ENCODE measurements around the gene GLIPR1L1.
"Not testable (repeated sequence)": the region's sequence is repeated elsewhere in the genome, so short reads cannot be mapped to it uniquely, and the experiment has no call there.

GLIPR1L1 gene

GRCh38 chr12:75334384-75335030 lies at the start of gene GLIPR1L1:
TSS of gene GLIPR1L1 (plus strand) at chr12:75334670. CDS start at chr12:75334729, 59 bp downstream.
- DNase-seq (ENCODE audit: low spot score): peak; percentile 60

DNA sequence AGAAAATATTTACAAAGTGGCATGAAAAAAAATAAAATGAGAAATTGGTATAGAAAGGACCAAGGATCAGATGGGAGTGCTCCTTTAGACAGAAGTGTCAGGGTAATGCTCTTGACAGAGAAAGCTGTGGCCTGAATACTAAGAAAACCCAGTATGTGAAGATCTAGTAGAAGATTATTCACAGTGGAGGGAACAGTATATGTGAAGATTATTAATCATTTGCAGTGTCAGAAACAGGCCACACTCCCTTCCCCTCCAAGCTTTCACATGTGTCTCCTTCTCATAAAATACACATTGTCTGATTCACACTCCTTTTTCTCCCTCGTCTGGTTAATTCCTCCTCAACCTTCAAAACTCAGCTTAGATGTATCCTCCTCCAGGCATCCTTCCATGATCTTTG lies 45.6 kb upstream of the GLIPR1L1 start:
- DNase-seq (ENCODE audit: low spot score): no peak

DNA sequence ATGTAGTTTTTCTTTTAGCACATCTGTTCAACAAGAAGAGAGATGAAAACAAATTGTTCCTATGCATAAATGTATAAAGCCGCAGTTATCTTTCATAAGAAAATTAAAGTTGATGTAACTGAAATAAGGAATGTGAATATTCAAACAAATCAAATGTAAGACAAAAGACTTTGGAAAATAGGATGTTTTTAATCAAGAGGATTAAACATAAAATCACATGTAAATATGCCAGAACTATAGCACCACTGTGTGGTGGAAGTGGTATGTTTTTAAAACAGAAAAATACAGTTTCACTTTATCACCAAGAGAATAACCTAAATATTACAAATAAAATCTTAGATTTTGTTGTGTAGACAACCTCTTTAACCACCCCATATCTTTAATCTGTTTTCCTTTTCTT lies 44.7 kb upstream of the GLIPR1L1 start:
- DNase-seq (ENCODE audit: low spot score): no peak

DNA sequence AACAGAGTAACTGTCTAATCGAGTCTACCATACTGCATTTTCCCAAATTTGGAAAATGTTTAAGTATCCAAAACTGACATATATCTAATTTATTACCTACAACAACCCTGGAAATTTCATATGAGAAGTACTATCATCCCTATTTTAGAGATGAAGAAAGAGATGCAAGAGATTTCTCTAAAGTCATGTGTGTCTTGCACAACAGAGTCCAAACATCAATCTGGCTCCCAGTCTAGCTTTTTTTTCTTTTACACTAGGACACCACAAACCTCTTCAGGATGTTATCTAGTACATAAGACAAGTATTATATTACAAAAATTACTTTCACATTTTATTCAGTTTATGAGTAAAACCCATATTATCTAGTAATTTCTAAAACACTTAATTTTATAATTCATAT lies 43.5 kb upstream of the GLIPR1L1 start:
- no peak for DNase-seq (ENCODE audit: low spot score)

GRCh38 chr12:75294336-75294735 lies 40.1 kb upstream of the GLIPR1L1 start:
- DNase-seq (ENCODE audit: low spot score): no peak

GRCh38 chr12:75294797-75295196 lies 39.7 kb upstream of the GLIPR1L1 start:
- no peak for DNase-seq (ENCODE audit: low spot score)

DNA sequence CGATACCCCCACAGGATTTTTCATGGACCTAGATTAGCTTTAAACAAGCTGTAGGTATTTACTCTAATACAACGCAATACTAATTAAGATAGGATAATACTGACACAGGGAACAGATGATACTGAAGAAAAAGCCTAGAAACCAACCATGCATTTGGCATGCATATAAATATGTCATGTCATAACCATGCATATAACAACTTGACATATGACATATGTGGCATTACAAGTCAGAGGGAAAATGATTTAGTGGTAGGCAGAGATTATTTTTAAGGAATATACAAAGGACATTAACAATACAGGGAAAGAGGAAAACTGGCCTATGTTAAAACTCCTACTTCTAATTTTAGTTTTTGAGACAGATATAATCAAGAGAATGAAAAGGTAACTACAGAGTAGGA lies 32.2 kb upstream of the GLIPR1L1 start:
- DNase-seq (ENCODE audit: low spot score): no peak

- DNase-seq (ENCODE audit: low spot score): no peak
Measured at GRCh38 chr12:75302781-75303180, 31.7 kb upstream of the GLIPR1L1 start.

GRCh38 chr12:75305412-75306332 lies 28.8 kb upstream of the GLIPR1L1 start:
- no peak for DNase-seq (ENCODE audit: low spot score)

- no peak for DNase-seq (ENCODE audit: low spot score)
Measured at GRCh38 chr12:75308279-75308678, 26.2 kb upstream of the GLIPR1L1 start.

DNA sequence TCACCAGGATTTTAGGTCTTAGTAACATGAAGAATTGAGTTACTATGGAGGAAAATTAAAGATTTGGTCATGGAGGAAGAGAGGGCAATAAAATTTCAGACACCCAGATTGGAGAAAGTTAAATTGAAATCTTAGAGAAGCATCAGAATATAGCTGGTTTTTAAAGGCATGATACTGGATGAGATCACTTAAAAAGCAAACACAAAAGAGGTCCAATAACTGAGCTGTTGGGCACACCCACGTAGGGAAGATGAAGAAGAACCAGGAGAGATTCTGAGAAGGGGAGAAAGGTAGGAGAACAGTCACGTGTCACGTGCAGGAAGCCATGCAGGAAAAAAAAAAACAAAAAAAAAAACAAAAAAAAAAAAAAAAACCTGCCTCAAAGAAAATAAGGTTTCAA lies 23.1 kb upstream of the GLIPR1L1 start:
- DNase-seq (ENCODE audit: low spot score): no peak

- DNase-seq (ENCODE audit: low spot score): no peak
Measured at GRCh38 chr12:75315518-75315917, 19.0 kb upstream of the GLIPR1L1 start.

- no peak for DNase-seq (ENCODE audit: low spot score)
Measured at GRCh38 chr12:75317784-75318183, 16.7 kb upstream of the GLIPR1L1 start.

DNA sequence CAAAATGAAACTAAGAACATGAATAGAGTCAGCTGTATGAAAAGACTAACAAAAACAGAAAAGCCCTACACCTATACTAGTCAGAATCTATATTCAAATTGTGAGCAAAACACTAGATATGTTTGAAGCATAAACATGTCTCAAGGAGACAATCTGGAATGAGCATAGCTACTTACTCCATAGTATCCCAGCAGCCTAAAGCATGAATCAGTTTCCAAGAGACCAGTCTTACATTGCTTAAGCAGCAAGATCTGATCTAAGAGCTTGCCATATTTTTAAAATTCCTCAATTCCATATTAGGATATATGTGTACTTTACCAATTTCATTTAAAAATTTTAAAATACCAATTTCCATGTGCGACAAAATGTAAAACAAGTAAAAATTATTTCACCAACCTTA lies 12.0 kb upstream of the GLIPR1L1 start:
- no peak for DNase-seq (ENCODE audit: low spot score)

DNA sequence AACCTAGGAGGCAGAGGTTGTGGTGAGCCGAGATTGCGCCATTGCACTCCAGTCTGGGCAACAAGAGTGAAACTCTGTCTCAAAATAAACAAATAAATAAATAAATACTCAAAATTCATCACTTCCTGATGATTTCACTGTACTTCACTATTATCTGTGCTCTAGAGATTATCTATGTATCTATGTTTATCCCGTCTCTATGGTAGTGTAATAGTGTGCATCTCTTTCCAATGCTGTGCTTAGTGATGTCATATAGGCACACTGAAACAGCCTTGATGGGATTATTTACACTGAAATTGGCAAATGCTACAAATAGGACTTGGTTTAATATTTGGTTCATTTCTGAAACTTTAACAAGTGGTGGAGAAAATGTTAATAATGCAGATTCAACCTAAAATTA lies 10.8 kb upstream of the GLIPR1L1 start:
- DNase-seq (ENCODE audit: low spot score): no peak

DNA sequence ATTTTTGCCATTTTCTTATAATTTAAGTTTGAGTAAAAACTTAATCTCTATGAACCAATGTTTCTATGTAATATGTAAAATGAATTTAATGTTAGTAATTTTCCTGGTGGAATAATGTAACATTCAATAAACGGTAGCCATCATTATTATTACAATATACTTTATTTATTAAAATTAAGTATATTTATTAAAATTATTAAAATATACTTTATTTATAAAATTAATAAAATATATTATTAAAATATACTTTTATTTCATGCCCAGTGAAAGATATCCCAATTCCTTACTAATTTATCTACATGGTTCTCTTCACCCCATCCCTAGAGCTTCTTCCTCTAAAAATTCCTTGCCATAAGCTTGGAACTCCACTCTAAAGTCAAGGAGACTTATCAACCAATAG lies 6.8 kb upstream of the GLIPR1L1 start:
- DNase-seq (ENCODE audit: low spot score): no peak

- peak; percentile 38 for DNase-seq (ENCODE audit: low spot score)
Measured at GRCh38 chr12:75329918-75330826, 4.3 kb upstream of the GLIPR1L1 start, which contains the start of gene CAPS2. TSS of gene CAPS2 (minus strand) at chr12:75330324. CDS start at chr12:75326498, 3,826 bp downstream.

- no peak for DNase-seq (ENCODE audit: low spot score)
Measured at GRCh38 chr12:75337905-75338304, 3.4 kb downstream of the GLIPR1L1 start.

GRCh38 chr12:75341873-75342272 lies 7.4 kb downstream of the GLIPR1L1 start:
- no peak for DNase-seq (ENCODE audit: low spot score)

- DNase-seq (ENCODE audit: low spot score): no peak
Measured at GRCh38 chr12:75345531-75345930, 11.1 kb downstream of the GLIPR1L1 start.

DNA sequence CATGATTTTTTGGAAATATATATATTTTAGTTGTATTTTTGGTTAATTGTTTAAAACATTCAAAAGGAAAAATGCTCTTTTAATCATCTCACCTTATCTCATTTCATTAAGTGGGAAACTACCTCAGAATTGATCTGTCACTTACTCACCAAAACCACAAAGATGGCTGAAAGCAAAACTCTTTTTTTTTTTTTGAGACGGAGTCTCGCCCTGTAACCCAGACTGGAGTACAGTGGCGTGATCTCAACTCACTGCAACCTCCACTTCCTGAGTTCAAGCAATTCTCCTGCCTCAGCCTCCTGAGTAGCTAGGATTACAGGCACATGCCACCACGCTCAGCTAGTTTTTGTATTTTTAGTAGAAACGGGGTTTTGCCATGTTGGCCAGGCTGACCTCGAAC lies 11.7 kb downstream of the GLIPR1L1 start:
- not testable (repeated sequence) for DNase-seq (ENCODE audit: low spot score)

- no peak for DNase-seq (ENCODE audit: low spot score)
Measured at GRCh38 chr12:75349946-75350345, 15.5 kb downstream of the GLIPR1L1 start.

Measured in HuH-7.5 (cell line).